GM11168 (cell line): ENCODE results near the gene SGCD.

Source experiments
- in situ Hi-C: fragments of 300-500 bp; cut with MboI; formaldehyde crosslinking; loops from one replicate; pipeline ENCODE4 v1.12.0; 2022; ENCODE audit warnings: low sequenced_read_pairs; ENCODE audit not compliant: unreplicated experiment

Gene SGCD

DNA sequence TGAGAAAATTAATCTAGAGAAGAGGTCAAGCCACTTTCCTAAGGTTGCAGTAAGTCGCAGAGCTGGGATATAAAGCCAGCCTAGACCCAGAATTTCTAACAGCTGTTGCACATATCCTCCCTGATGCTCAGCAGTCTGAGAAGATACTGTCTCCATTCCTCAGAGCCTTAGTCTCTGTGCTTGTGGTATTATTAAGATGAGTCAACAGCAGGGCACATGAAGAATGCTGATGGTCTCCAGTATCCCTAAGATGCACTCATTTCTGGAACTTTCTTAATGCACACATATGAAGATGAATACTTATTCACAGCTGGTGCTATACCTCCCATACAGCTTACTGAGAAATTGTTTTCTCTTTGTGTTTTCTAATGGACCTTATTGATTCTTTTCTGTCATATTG, 32.5 kb downstream of the SGCD start:
- in situ Hi-C loops: no loop called here

- in situ Hi-C loops: no loop called here
Observed at GRCh38 chr5:156361436-156362109, 34.6 kb downstream of the SGCD start.

- in situ Hi-C loops: no loop called here
Observed at GRCh38 chr5:156363861-156364260, 36.9 kb downstream of the SGCD start.

DNA sequence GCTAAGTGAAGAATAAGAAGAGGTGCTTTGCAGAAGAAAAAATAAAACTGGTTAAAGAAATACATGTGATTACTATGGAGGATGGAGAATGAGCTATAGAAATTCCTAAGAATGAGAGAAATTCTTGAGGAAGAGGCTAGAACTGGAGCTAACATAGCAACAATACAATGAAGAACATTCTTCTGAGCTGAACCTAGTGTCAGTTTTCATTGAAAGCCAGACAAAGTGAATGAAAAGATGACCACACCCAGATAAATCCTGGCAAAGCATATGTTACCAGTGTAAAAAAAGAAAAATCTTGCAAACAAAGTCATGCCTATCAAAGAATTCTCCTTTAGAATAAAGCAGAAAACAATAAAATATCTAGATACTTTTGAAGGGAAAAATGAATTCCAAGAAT, 39.6 kb downstream of the SGCD start:
- in situ Hi-C loops: no loop called here

DNA sequence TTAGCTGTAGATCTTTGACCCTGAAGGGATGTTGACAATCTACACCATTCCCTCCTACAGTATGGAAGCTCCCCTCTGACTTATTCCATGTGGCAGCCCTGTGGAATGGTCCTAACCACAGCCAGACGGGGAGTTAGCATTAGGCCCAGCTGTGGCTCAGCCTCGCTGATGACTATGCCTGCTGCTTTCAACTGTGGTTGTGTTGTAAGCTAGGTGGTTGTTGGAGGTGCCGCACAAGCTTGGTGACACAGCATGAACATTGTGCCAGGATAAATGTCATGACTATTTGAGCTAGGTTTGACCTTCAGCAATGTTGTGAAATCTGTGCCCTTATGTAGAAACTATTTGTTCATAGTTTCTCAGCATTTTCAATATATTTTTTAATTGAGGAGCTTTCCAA, 40.6 kb downstream of the SGCD start:
- in situ Hi-C loops: no loop called here

GRCh38 chr5:156375895-156376495, 49.0 kb downstream of the SGCD start:
- in situ Hi-C loops: no loop called here

GRCh38 chr5:156376751-156377150, 49.8 kb downstream of the SGCD start:
- in situ Hi-C loops: no loop called here

- in situ Hi-C loops: no loop called here
Observed at GRCh38 chr5:156378159-156378558, 51.2 kb downstream of the SGCD start.

DNA sequence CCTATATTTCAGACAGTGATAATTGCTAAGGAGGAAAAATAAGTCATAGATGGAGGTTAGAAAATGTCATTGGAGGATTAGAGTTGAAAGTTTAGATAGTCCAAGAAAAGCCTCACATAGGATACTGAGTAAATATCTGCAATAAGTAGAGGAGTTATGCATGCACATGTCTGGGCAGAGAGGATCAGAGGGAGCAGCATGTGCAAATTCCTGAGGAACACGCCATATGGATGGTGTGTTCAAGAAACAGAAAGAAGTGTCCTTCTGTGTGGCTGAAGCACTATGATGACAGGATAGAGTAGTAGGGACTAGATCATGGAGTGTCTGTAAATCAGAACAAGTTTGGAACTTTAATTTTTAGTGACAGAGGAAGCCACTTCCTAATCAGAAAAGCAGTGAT, 52.2 kb downstream of the SGCD start:
- in situ Hi-C loops: no loop called here

DNA sequence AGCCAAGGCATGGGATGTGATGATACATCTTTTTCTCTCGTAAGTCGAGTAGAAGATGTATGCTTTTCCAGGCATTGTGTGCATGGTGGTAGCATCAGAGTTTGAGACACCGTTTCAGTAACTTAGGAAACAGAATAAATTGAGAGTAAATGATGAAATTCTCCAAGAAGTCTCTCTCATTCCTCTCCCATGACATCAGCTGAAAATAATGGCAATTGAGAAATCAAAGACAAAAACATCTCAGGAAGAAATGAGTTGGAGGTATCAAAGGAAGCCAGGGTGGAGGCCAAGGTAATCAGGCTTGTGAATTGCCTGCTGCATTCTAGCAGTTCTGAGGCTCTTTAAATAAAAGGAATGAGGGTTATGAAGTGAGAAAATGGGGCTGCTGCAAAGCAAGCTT, 53.9 kb downstream of the SGCD start:
- in situ Hi-C loops: no loop called here

DNA sequence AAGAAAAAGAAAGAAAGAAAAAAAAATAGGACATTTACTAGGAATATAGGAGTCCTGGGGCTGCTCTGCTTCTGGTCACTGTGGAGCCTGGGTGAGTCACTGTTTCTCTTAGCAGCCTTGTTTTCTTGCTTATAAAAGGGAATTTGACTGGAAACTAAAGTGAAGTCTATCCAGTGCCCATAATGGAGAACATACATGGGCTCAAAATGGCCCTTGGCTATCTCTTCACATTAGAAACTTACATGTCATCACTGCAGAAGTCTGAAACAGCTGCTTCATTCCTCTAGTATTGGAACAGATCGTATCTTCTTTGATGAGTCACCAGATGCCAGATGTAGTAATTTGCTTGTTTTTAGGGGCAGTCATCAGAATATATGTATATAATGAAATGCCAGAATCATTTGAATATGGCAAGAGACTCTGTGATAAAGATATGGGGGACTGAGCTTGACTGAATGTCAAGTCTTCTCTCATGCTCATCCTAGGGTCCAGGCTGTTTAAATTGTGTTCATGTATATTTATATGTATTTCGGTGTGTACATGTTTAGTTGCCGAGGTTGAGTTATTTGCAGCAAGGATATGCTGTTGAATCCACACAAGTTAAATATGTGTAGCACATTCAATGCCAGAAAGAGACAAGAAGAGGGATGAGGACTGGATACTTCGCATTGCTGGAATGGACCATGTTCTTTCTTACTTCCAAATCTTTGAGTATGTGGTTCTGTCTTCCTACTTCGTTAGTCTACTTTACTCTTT, 56.7 kb downstream of the SGCD start:
- in situ Hi-C loops: no loop called here

DNA sequence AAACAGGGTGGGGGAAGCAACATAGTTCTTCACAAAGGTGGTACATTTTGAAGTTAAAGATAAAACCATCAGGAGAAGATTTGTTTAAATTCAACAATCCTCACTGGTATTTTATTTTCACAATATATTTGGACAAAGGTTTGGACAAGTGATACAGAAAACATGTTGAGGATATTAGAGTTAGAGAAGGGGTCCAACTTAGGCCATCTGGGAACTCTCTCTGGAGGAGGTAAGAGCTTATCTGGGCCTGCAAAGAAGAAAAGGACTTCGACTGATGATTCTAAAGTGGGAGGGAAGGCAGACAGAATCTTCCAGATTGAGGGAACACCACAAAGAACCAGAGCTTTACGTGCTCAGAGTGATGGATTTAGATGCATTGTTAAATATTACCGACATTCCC, 58.5 kb downstream of the SGCD start:
- in situ Hi-C loops: no loop called here

- in situ Hi-C loops: no loop called here
Observed at GRCh38 chr5:156386976-156387375, 60.0 kb downstream of the SGCD start.

DNA sequence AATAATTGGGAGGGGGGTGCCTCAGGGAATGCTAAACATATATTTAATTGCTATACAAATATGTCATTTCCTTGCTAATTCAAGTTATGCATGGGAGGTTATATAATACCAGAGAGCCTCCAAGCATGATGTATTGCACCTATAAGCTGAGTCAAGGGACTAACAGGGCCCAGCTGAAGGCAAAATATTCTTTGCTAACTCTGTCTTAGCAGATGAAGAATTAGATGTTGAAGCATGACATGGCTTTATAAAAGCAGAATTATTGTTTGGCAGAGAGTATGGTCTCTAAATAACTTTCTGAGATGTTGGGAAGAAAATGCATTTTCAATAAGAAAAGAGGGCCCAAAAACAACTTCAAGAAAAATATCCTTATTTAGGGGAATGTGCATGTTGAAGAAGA, 60.4 kb downstream of the SGCD start:
- in situ Hi-C loops: no loop called here

DNA sequence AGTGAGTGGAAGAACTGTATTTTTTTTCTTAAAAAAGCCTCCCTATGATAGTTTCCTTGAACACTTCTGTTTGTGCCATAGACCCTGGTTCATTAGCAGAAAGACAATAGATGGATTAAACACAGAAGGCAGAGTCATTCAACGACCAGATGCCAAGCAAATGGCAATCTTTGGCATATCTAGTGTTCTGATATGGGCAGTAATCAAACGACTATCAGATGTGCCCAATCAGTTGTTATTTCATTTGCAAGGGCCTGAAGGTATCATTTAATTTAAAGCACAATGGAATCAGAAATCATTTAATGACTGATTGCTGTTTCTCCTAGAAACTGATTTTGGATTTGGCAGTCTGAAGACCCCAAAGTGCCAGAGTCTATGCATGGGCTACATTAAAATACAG, 61.3 kb downstream of the SGCD start:
- in situ Hi-C loops: no loop called here

- in situ Hi-C loops: no loop called here
Observed at GRCh38 chr5:156391139-156391538, 64.2 kb downstream of the SGCD start.

- in situ Hi-C loops: no loop called here
Observed at GRCh38 chr5:156393980-156394379, 67.0 kb downstream of the SGCD start.

DNA sequence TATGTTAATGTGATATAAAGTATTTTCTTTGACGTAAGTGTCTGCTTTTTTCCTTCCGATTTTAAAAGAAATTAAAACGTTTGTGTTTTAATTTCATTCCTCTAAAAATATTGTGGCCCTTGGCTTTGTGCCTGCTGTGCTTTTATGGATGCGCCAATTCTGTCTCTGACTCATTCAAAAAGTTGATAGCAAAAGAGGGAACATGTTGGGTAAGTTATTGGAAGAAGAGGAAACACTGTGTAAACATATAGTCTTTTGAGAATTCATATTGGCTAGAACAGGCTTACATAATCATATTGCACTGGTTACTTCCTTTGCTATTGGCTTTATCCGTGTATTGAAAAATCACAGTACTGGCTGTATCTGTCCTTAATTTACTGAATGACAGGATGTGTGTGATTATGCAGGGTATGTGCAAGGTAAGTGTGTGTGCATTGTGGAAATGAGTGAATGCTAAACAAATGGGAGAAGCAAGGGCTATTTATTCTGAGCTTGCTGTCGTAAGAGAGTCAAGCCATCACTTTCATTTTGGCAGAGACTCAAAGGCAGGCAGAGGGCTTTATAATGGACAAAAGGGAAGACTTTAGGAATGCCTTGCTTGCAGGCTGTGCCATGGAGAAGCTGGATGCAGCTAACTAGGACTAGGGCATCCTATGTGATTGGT, 67.8 kb downstream of the SGCD start:
- in situ Hi-C loops: no loop called here

DNA sequence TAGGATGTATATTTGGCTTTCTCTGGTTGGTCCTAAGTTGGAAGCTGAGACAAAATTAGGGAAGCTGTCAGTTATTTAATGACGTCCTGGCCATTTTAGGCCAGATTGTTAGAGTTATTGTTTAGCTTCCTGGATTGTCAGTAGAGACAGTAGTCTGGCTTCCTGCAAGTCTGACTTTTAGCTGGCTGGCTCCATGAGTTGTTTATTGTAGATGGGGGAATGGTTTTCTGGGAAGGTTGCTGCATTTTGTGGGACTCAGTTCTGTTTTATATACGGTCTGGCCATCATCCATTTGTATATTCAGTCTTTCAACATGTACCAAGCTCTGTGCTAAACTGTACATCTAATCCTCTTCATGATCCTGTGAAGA, 68.3 kb downstream of the SGCD start:
- in situ Hi-C loops: no loop called here

DNA sequence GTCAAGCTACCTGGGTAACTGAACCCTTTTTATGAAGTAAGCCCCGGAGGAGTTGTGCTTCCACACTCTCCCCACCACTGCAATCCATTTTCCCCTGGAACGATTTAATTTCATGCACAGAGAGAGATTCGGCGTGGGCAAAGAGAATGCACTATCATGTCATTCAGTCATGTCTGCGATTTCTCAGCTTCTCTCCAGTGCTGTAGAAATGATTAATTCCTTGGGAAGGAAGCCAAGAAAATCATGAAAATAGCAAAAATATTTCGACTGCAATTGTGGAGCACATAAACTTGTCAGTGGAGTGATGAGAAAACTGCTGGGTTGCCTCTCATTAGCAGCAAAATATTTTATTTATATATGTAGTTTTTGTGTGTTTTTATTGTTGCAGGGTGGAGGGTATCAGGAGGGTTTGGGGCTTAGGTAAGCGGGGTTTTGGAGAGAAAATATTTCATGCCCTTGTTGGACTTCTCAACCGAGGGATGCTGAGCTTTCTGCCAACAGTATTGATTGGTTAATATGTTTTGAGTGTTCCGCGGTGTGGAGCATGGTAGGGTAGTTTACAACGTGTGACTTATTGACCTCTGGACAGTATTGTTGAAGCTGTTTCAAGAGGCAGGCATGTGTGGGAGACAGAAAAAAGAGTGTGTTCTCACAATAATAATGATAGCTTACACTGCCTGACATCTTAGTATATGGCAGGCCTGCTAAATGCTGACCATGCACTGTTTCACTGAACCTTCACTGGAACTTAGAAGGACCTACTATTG, 69.3 kb downstream of the SGCD start:
- in situ Hi-C loops: no loop called here

- in situ Hi-C loops: no loop called here
Observed at GRCh38 chr5:156396830-156397081, 69.8 kb downstream of the SGCD start.
